HG02759 (cell line): ENCODE measurements around the gene SPATA16.
"Not testable (repeated sequence)": the region's sequence is repeated elsewhere in the genome, so short reads cannot be mapped to it uniquely, and the experiment has no call there.

ENCODE experiments used
- ATAC-seq: cut with Tn5 transposase; IDR thresholded peaks from one replicate; pipeline ENCODE4 v1.9.1; 2021; ENCODE audit warnings: mild to moderate bottlenecking, moderate library complexity; ENCODE audit not compliant: unreplicated experiment

The SPATA16 gene

DNA sequence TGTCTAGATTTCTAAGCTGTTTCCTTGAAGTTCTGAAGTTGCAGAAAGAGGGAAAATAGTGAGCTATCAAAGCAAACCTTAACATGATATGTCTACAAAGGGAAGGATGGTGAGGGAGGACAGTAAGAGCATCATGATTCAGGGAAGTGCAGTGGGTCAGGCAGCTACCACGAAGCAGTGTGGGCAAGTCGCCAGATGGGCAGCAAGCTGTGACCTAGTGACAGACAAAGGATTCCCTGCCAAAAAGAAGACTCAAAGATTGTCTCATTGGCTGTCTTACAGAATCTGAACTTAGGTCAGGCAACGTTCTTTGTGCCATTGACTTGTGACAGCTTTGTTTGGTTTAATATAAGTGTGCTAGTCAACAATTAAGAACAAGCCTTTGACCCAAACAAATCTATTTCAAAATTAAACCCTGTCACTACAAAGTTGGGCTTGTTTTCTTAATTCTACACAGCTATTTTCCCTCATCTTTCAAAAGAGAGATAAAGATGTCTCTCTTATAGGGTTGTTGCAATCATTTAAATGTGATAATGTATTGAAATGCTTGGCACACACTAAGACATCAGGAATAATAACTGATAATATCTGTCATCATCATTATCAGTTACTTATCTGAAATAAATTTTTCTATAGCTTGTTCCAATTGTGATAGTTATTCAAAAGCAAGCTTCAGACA is 237.3 kb downstream of the SPATA16 start:
- ATAC-seq, result no peak

DNA sequence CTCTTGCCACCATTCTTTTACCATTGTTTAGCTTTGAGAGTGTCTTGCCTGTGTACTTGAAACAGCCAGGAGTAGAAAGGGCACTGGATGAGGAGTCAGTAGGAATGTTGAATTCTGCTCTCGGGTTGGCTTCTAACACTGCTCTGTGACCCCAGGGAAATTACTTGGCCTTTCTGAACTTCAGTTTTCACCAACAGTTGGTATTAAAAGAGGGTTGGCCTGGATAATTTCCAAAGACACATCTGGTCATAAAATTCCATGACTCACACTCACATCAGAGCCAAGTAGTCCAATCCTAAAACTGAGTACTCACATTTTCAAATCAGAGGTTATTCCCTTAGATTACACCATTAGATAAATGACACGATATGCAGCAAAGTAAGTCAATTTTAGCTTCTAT is 248.9 kb downstream of the SPATA16 start:
- no peak for ATAC-seq

DNA sequence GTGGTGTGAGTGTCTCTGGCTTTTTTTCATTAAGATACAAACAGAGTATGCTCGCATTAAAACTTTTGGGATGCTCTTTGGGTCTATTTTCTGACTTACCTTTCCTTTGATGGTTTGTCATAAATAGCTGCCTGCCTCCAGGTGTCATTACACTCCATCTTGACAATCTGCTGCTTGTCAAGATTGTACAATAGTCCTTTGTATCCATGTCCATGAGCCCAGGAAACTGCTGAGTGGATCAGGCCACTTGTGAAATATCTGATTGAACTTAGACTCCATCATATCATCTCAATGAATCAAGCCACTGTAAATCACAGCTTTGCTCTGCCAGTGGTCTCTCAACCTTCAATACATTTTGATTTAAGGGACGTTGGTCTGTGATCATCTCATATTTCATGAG is 255.3 kb downstream of the SPATA16 start:
- no peak for ATAC-seq

DNA sequence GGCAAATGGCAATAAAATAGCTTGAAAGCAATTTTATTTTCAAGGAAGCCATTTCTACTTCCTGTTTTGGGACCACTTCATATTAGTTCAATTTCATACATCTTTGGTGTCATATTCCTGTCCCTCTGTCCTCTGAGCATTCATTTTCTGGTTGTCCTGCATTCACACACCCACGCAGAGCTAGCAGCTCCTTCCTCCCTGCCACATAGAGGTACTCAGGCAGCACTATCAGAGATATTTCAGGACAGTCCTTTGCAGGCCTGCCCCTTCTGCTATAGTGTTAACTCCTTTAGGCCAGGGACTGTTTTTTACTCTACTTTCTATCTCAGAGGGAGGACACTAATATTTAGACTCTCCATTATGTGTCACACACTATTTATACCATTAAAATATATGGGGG is 258.5 kb downstream of the SPATA16 start:
- ATAC-seq, result no peak

DNA sequence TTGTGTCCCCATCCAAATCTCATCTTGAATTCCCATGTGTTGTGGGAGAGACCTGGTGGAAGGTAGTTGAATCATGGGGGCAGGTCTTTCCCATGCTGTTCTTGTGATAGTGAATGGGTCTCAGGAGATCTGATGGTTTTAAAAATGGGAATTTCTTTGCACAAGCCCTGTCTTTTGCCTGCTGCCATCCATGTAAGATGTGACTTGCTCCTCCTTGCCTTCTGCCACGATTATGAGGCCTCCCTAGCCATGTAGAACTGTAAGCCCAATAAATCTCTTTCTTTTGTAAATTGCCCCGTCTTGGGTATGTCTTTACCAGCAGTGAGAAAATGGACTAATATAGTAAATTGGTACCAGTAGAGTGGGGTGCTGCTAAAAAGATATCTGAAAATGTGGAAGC is 261.7 kb downstream of the SPATA16 start:
- not testable (repeated sequence) for ATAC-seq

DNA sequence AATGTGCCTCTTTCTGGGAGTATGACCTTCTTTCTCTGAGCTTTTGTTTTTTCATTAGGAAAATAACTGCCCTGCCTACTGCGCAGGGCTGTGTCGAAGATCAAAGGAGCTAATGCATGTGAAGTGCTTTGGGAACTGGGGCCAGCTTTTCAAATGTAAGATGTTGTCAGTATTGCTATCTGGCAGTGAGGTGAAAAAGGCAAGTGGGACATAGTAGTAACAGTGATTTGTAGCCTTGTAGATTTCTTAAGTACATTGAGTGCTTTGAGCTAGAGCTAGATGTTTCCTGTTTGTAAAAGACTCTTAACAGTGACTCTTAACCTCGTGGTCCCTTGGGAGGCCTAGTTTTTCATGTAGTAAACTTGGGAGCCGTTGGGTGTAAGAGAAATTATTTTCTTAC is 264.0 kb downstream of the SPATA16 start:
- ATAC-seq, result no peak

DNA sequence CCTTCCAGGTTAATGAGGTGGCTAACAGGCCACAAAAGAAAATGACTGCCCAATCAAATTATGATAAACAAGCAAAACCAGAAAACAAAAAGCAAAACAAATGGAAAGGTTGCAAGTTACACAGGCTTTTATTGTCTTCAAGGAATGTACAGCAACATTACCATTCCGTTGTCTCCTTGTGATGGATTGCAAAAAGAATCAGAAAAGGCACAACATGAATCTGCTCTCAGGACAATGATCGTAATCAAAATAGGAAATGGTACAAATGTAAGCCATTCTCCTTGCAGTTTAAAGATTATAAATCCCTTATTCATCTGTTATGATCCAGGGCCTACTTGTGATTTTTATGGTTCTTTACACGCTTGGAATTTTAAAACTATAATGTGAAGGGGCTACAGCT is 264.7 kb downstream of the SPATA16 start:
- no peak for ATAC-seq

DNA sequence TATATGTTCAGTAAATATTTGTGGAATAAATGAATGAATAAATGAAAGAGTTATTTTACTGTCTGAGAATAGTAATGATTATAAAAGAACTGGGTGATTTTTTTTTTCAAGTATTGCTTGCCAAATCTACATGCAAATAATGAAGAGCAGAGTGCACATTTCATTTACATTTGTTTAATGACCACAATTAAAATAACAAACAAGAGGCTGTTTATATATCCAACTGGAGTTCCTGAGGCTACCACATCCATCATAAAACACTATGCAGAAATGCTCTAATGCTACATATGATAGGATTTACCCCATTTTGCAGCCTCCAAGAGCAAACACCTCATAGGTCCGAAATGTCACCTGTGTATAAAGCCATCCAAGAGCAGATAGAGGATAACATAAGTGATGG is 266.0 kb downstream of the SPATA16 start:
- ATAC-seq, result no peak

DNA sequence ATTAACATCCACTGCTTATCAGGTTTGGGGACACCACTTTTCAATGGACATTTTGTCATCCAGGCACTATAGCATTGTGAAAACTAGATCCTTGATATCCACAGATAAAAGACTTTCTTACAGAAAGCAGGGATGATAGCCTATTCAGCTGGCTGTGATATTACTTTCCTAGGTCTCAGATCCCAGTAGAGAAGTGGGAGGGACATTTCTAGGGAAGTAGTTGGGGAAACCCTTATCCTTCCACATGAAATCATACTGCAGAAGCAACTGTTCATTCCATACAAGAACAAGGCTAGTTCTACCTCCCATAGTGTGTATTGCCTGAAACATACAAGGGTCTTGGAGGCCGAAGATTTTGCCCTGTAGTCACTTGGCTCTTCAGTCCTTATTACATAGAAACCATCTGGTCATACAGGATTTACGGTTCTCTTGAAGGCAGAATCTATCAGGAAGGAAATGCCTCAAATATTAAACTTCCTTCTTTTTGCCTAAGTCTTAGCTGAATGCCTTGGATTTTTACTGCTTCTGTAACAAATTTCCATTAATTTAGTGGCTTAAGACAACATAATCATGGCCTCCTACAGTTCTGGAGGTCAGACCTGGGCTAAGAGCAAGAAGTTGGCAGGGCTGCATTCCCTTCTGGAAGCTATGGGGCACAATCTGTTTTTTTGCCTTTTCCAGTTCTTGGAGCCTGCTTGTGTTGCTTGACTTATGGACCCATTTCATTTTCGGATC is 271.1 kb downstream of the SPATA16 start:
- ATAC-seq, result no peak

DNA sequence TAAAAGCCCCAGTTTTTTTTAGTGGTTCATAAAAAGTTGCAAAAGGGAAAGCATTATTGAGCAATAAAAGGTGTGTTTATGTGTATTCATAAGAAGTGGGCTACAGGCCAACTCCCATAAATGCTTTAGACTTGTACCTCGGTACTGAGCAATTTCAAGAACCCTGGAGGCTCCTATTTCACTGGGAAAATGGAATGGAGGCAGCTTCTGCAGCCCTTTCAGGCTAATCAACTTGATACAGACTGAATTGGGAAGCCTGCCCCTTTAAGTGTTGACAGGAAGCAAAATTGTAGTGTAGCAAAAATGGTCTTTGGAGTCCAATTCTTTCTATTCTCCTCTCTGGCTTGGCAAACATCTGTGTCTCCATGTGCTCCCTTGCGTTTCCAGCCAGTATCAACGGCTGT is 271.7 kb downstream of the SPATA16 start:
- ATAC-seq, result no peak

DNA sequence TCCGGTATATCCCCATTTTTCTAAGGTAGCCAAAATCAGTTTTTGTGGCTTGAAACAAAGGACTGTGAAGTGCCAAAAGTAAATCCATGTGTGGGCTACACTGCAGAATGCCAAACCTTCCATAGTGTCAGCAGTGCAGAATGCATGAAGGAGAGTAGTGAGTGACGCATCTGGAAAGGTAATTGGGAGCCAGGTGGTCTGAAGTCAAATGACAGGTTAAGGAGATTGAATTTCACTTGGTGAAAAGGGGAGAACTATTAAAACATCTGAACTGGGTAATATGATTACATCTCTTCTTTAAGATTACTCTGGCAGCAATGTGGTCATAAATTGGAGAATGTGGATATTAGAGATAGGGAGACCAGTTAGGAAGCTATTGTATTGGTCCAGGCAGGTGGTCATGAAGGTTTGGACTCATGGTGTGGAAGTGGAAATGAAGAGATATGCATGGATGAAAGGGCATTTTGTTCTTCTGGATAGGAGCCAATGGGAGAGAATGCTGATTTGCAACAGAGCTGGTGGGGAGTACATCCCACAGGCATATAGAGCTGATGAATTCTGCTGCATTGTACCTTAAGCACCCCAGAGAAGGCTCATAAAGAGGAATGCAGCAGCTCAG is 272.3 kb downstream of the SPATA16 start:
- no peak for ATAC-seq

DNA sequence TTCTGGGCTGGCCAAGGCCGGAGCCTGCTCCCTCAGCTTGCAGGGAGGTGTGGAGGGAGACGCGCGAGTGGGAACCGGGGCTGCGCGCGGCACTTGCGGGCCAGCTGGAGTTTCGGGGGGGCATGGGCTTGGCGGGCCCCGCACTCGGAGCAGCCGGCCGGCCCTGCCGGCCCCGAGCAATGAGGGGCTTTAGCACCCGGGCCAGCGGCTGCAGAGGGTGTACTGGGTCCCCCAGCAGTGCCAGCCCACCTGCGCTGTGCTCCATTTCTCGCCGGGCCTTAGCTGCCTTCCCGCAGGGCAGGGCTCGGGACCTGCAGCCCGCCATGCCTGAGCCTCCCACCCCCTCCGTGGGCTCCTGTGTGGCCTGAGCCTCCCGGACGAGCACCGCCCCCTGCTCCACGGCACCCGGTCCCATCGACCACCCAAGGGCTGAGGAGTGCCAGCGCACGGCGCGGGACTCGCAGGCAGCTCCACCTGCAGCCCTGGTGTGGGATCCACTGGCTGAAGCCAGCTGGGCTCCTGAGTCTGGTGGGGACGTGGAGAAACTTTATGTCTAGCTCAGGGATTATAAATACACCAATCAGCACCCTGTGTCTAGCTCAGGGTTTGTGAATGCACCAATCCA is 274.2 kb downstream of the SPATA16 start:
- ATAC-seq, result not testable (repeated sequence)

DNA sequence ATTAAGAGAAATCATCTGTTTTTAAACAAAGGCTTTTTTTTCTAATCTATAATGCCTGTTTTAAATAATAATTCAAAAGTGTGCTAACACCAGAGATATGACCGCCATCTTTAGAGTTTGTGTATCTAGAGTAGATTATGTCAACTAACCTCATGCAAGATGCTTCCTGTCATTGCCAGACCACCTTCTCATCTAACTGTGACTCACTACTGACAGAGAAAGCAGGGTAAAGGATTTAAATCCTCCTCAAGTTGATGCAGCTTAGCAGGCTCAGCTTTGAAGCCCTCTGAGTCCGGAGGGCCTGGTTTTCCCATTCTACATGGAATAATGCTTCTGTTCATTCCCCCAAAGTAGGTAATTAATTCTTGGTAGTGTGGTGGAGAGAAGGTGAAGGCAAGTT is 282.0 kb downstream of the SPATA16 start:
- no peak for ATAC-seq

DNA sequence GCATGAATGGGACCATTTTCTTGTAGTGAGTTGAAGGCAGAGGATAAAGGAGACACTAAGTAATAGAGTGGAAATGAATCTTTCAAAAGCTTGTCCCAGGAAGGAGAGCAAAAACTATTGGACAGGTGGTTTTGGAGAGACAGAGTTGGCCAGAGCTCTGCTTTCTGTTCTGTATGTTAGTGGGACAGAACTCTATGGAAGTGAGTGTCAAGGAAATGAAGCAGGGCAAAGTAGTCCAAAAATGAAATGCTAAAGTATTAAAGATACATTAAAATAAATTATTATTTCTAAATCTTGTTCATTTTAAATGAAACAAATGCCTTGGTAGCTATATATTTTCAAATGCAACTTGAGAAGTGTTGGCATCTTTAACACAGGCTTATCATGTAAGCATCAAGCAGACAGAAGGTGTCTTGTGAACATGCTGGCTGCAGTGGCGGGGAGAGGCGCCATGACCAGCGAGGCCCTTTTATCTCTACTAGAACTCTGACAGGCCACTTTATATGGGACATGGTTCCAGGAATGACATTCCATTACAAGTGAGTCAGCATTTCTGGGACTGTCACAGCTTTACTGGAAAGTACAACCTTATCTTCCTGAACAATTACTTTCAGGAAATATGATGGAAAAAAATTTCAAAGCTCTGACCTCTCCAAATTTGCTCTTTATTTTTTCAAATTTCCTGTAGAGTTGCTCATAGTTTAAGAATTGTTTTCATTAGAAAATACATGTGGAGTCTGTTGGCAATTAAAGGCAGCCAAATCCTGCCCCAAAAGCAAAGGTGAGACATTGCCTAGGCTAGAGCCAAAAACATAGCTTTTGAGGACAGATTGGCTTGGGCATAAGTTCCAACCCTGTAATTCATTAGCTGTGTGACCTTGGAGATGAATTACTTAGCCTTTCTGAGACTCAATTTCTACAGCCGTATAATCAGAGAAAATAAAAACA is 284.0 kb downstream of the SPATA16 start:
- ATAC-seq, result no peak

DNA sequence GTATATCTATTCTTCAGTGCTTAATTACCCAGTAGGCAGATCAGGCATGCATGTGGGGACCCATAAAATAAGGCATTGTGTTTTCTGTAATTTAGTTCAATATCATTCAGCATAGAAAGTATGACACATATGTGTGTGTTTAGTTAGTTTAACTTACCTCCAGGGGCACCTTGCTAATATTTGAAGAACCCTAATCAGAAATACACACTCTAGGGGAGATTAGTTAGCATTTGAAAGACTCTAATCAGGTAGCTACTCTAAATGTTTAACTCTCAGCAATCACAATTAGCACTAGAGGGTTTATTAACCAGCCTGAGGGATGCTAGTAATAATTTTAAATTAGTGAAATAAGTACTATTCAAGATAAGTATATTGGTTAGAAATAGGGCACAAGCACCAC is 286.0 kb downstream of the SPATA16 start:
- no peak for ATAC-seq

DNA sequence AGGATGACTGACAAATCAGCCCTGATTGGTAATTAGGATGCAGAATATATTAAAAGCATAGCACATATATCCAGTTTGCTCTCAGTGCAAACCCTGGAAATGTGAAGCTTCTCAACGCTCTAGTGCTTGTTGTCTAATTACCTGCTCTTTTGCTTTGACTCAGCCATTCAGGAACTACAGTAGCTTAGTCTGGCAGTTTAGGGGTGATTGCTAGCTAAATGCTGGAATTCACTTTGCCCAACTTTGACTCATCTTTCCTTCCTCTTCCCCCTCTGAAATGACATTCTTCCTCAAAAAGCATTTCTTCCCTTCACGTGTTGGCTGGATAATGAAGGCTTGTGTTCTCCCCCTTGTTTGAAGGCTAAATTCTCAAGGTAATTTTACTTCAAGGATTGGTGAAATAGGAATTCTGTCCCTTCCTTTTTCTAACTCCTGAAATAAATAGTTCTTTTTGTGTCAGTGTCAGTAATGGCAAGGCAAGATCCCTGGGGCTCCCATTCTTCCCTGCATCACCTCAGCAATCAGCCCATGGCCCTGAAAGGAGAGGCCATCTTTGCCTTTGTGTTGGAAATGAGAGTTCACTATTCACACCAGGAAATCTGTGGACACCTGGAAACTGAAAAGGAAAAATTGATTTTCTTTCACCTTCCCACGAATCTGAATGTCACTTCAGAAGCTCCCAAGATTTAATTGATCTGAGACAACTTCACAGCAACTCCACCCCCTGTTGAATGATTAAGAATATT is 286.9 kb downstream of the SPATA16 start:
- ATAC-seq, result no peak

DNA sequence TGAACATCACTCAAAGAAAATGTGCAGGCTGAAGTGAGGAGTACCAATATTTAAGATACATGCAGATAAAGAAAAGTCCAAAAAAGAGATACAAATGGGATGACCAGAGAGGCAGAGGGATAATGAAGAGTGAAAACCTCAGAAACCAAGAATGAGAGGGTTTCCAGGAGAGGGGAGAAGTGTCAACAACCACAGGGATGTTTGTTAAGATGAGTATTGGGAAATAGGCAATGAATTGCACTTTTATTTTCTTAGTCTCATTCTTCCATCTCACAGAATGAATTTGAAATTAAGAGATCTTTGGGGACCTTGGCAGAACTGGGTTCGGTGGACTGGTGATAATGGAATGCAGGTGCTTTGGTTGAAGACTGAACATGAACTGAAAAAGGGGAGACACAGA is 288.0 kb downstream of the SPATA16 start:
- ATAC-seq, result no peak

DNA sequence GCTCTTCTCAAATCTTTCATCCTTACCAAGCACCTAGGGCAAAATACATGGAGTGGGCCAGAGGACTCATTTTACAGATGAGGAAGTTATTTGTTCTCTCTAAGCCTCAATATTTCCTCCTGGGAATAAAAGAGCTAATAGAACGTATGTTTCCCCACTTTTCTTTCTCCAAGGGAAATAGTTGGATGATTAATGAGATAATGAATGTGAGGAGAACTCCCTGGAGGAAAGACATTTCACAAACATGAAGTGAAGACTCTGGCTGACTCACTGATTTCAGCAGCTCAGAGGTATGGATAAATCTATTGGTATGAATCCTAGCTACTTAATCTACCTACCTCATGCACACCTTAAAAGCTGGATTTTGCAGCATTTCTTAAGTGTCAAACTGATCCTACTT is 292.1 kb downstream of the SPATA16 start:
- ATAC-seq, result no peak

DNA sequence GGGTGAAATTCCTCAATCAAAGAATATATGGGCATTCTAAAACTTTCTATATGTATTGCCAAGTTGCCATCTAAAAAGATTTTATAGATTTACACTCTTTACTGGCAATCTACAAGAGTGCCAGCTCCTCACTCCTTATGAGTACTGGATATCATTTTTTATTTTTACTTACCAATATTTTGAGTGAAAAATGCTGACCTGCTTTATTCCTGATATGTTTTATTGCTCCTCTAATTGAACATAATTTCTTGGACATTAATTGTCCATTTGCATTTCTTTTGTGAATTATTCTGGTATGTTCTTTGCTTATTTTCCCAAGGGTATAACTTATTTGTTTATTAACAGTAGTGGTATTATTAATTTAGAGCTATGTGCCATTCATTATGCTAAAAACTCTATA is 293.7 kb downstream of the SPATA16 start:
- no peak for ATAC-seq

DNA sequence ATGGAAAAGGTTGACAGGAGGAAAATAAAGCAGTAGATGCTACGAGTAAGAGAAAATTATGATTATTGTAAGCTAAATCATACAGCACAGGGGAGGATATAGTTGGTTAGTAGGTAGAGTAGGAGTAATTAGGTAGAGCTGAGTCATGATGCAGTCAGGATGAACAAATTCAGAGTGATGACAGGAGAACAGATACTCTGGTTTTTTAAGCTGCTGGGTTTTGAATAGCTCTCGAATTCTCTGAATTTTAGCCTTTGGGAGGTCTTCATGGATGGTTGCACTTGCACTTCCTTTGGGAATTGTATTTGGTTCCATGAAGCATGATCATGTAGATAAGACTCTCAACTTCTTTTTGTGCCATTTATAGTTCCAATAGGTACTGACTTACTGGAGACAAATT is 294.3 kb downstream of the SPATA16 start:
- no peak for ATAC-seq
